Left ventricle myocardium inferior (tissue), 1 donor: ENCODE results near the gene NAA80. TPM values are rescaled to one million over a fixed set of nuclear protein-coding genes. Genes with fewer than 3 reads are reported as not detected.

Experiments
- DNase-seq: peaks from one replicate; pipeline ENCODE4 v3.0.0-alpha.2; 2020
- H3K27ac ChIP-seq: fragments of 200-600 bp; replicated peaks from 2 replicates; pipeline ENCODE4 v1.8.0; 2021
- H3K27me3 ChIP-seq: fragments of 200-600 bp; 2 replicates; pipeline ENCODE4 v1.8.0; 2021; ENCODE audit warnings: low read depth
- H3K36me3 ChIP-seq: fragments of 200-600 bp; 2 replicates; pipeline ENCODE4 v1.8.0; 2021
- H3K4me1 ChIP-seq: fragments of 200-600 bp; 2 replicates; pipeline ENCODE4 v1.8.0; 2021
- H3K4me3 ChIP-seq: fragments of 200-600 bp; 2 replicates; pipeline ENCODE4 v1.8.0; 2021; ENCODE audit warnings: mild to moderate bottlenecking, moderate library complexity
- H3K9me3 ChIP-seq: fragments of 200-600 bp; replicated peaks from 2 replicates; pipeline ENCODE4 v1.8.0; 2021
- CTCF ChIP-seq: fragments of 200-600 bp; IDR thresholded peaks from 2 replicates; pipeline ENCODE4 v1.8.0; 2021; ENCODE audit warnings: antibody characterized with exemption, mild to moderate bottlenecking, borderline replicate concordance
- intact Hi-C: fragments of 100-400 bp; cut with micrococcal nuclease; formaldehyde crosslinking; loops from one replicate; pipeline ENCODE4 v1.11.0; 2022
- total RNA-seq: library from RNA; stranded (reverse); fragmentation: NEBNext Ultra II Directional; extraction: Animal tissue kit (Norgen Biotek cat#: 25700); gene quantifications from one replicate; pipeline ENCODE4 v1.2.1, GENCODE V29; 2021
- donor health status: DM: no; HTN: yes; CAD: no; lungs with severe emphysema.

Gene NAA80
- total RNA-seq, 1 donor from 2014 or later = 5.3 TPM

GRCh38 chr3:50293079-50293801 is 6.0 kb downstream of the NAA80 start:
- no peaks in the 10 kb centered on the region for H3K27me3 ChIP-seq
- H3K4me1 ChIP-seq = peaks cover 37% of the 10 kb centered on the region
- peak; percentile 18 for DNase-seq
- peak overlapping the region; percentile 93 for H3K27ac ChIP-seq
- peak overlapping the region; percentile 95 for H3K4me3 ChIP-seq
- intact Hi-C loops = no loop called here
- peaks cover 23% of the 10 kb centered on the region for H3K36me3 ChIP-seq
- TF ChIP-seq CTCF = no peak
- H3K9me3 ChIP-seq = no peaks in the 10 kb centered on the region

GRCh38 chr3:50292159-50293078 is 6.8 kb downstream of the NAA80 start, which contains the start of gene IFRD2:
Gene IFRD2, minus strand, starts transcription at chr3:50292429. Its CDS starts 155 bp downstream, at chr3:50292274.
- H3K4me1 ChIP-seq = peaks cover 40% of the 10 kb centered on the region
- no peaks in the 10 kb centered on the region for H3K9me3 ChIP-seq
- H3K27ac ChIP-seq = peak within 1 kb of the TSS; percentile 93
- intact Hi-C loops = no loop called here
- peaks cover 29% of the 10 kb centered on the region for H3K36me3 ChIP-seq
- DNase-seq = peak; percentile 97
- H3K4me3 ChIP-seq = peak within 1 kb of the TSS; percentile 95
- H3K27me3 ChIP-seq = no peaks in the 10 kb centered on the region
- TF ChIP-seq CTCF = no peak

GRCh38 chr3:50290161-50290641 is 9.0 kb downstream of the NAA80 start:
- H3K27me3 ChIP-seq = no peaks in the 10 kb centered on the region
- no peak overlapping the region for H3K4me3 ChIP-seq
- H3K36me3 ChIP-seq = peaks cover 29% of the 10 kb centered on the region
- H3K27ac ChIP-seq = peak overlapping the region; percentile 93
- H3K9me3 ChIP-seq = no peaks in the 10 kb centered on the region
- peak; percentile 14 for DNase-seq
- intact Hi-C loops = no loop called here
- H3K4me1 ChIP-seq = peaks cover 62% of the 10 kb centered on the region
- no peak for TF ChIP-seq CTCF

- DNase-seq = no peak
- TF ChIP-seq CTCF = no peak
- H3K9me3 ChIP-seq = no peaks in the 10 kb centered on the region
- H3K27ac ChIP-seq = peak overlapping the region; percentile 86
- intact Hi-C loops = no loop called here
- peaks cover 66% of the 10 kb centered on the region for H3K4me1 ChIP-seq
- no peaks in the 10 kb centered on the region for H3K27me3 ChIP-seq
- no peak overlapping the region for H3K4me3 ChIP-seq
- H3K36me3 ChIP-seq = peaks cover 29% of the 10 kb centered on the region
Observed at GRCh38 chr3:50289130-50289529, 10.1 kb downstream of the NAA80 start.

GRCh38 chr3:50288387-50289007 is 10.7 kb downstream of the NAA80 start:
- Histone ChIP-seq H3K36me3 (peaks cover 29% of the 10 kb centered on the region), H3K4me3 (no peak overlapping the region), H3K4me1 (peaks cover 63% of the 10 kb centered on the region), H3K27me3 (no peaks in the 10 kb centered on the region), H3K27ac (peak overlapping the region; percentile 86), H3K9me3 (no peaks in the 10 kb centered on the region)
- TF ChIP-seq CTCF = no peak
- intact Hi-C loops = no loop called here
- DNase-seq = peak; percentile 16
